KOPT-K1 (cell line): ENCODE results near the gene MPHOSPH6.
"Not testable (repeated sequence)": the region's sequence is repeated elsewhere in the genome, so short reads cannot be mapped to it uniquely, and the experiment has no call there.

Experiments
- H3K27ac ChIP-seq: fragments of 200-600 bp; sonication (generic); 2 replicates; pipeline ENCODE4 v1.5.1; 2016; ENCODE audit warnings: antibody characterized with exemption, mild to moderate bottlenecking, low read depth, low read length; ENCODE audit not compliant: poor library complexity, severe bottlenecking
- H3K36me3 ChIP-seq: fragments of 200-600 bp; sonication (generic); 2 replicates; pipeline ENCODE4 v1.5.1; 2017; ENCODE audit warnings: antibody characterized with exemption, mild to moderate bottlenecking, low read length, moderate library complexity; ENCODE audit not compliant: insufficient read depth
- H3K9me3 ChIP-seq: fragments of 200-600 bp; sonication (generic); 2 replicates; pipeline ENCODE4 v1.5.1; 2017; ENCODE audit warnings: antibody characterized with exemption, low read length, mild to moderate bottlenecking; ENCODE audit not compliant: insufficient read depth, poor library complexity, severe bottlenecking

The MPHOSPH6 gene

GRCh38 chr16:82116535-82116934, 53.5 kb downstream of the MPHOSPH6 start:
- no peaks in the 10 kb centered on the region for H3K36me3 ChIP-seq
- H3K9me3 ChIP-seq: no peaks in the 10 kb centered on the region
- H3K27ac ChIP-seq: no peak overlapping the region

DNA sequence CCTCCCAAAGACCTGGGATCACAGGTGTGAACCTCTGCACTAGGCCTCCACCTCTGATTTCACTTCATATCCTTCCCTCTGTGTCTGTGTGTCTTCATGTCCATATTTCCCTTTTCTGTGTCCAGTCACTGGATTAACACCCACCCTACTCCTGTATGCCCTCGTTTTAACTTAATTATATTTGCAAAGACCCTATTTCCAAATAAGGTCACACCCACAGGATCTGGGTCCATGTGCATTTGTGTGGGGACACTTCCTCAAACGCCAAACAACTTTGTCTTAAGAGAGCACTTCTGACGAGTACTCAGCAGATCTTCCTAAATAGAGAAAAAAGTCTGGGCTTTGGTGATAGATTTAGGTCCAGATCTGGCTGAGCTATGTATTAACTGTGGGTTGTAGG, 56.3 kb downstream of the MPHOSPH6 start:
- H3K36me3 ChIP-seq: no peaks in the 10 kb centered on the region
- no peaks in the 10 kb centered on the region for H3K9me3 ChIP-seq
- no peak overlapping the region for H3K27ac ChIP-seq

DNA sequence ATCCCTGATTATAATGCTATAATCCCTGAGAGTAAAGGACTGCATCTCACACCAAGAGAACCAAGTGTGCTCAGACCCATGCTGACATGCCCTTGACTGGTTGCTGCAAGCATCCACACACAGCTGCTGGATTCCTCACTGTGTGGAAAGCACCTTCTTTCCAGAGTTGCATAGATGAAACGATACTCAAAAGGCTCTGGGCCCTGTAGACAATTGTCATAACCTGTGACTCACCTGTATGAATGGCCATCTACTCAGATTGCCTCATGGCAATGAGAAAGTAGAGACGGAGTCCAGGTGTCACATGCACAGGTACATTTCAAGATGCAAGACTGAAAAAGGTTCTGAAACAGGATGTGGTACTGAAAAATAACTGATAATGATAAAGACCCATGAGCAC, 58.1 kb downstream of the MPHOSPH6 start:
- Histone ChIP-seq H3K36me3 (no peaks in the 10 kb centered on the region), H3K27ac (no peak overlapping the region), H3K9me3 (no peaks in the 10 kb centered on the region)

GRCh38 chr16:82109266-82109665, 60.8 kb downstream of the MPHOSPH6 start:
- H3K27ac ChIP-seq, H3K9me3 ChIP-seq, H3K36me3 ChIP-seq: not testable (repeated sequence)

GRCh38 chr16:82108774-82109173, 61.2 kb downstream of the MPHOSPH6 start:
- H3K9me3 ChIP-seq: no peaks in the 10 kb centered on the region
- H3K27ac ChIP-seq: no peak overlapping the region
- no peaks in the 10 kb centered on the region for H3K36me3 ChIP-seq

- H3K27ac ChIP-seq: no peak overlapping the region
- no peaks in the 10 kb centered on the region for H3K9me3 ChIP-seq
- H3K36me3 ChIP-seq: no peaks in the 10 kb centered on the region
Measured at GRCh38 chr16:82108100-82108499, 61.9 kb downstream of the MPHOSPH6 start.

DNA sequence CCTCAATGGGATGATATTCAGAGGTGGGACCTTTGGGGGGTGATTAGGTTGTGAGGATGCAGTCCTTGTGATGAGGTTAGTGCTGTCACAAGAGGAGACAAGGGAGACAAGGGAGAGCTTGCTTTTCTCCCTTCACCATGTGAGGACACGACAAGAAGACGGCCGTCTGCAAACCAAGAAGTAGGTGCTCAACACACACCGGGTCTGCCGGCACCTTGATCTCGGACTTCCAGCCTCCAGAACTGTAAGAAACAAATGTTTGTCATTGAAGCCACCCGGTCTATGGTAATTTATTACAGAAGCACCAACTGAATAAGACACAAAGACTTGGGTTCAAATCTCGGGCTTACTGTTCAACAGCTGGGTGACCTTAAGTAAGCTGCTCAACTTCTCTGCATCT, 64.9 kb downstream of the MPHOSPH6 start:
- no peaks in the 10 kb centered on the region for H3K9me3 ChIP-seq

More for the DNA sequence above, 64.9 kb downstream of the MPHOSPH6 start:
- no peaks in the 10 kb centered on the region for H3K36me3 ChIP-seq
- H3K27ac ChIP-seq: no peak overlapping the region
